Ascending aorta (tissue), 2 donors: Measurements from ENCODE around the gene CALM1. TPM values are rescaled to one million over a fixed set of nuclear protein-coding genes. Genes with fewer than 3 reads are reported as not detected.

ENCODE experiments used
- DNase-seq, 2 donors: peaks; one replicate each; pipeline ENCODE4 v3.0.0-alpha.2; 2019; ENCODE audit warnings: low spot score in 2 of 2
- H3K27ac ChIP-seq, 2 donors: fragments of 200-600 bp; sonication (generic); one replicate each; pipeline ENCODE4 v1.5.1; 2016 to 2017; ENCODE audit warnings: mild to moderate bottlenecking in 1 of 2
- H3K27me3 ChIP-seq: fragments of 200-600 bp; sonication (generic); one replicate; pipeline ENCODE4 v1.5.1; 2017
- H3K36me3 ChIP-seq, 2 donors: fragments of 200-600 bp; sonication (generic); one replicate each; pipeline ENCODE4 v1.5.1; 2016
- H3K4me1 ChIP-seq, 2 donors: fragments of 200-600 bp; sonication (generic); one replicate each; pipeline ENCODE4 v1.5.1; 2016 to 2017; ENCODE audit warnings: mild to moderate bottlenecking in 1 of 2
- H3K4me3 ChIP-seq, 2 donors: fragments of 200-600 bp; sonication (generic); one replicate each; pipeline ENCODE4 v1.5.1; 2016 to 2017; ENCODE audit warnings: mild to moderate bottlenecking in 1 of 2
- H3K9me3 ChIP-seq, 2 donors: fragments of 200-600 bp; sonication (generic); one replicate each; pipeline ENCODE4 v1.5.1; 2016
- intact Hi-C: fragments of 100-400 bp; cut with DNase I; formaldehyde crosslinking; loops from one replicate; pipeline ENCODE4 v1.15.1; 2023
- total RNA-seq: library from RNA; depleted of rRNA; stranded (reverse); fragments of >200 nt; gene quantifications from one replicate; pipeline ENCODE4 v1.1.0, GENCODE V29; 2016
- TF ChIP-seq, protein P1 (sequence below), 3 experiments: fragments of 200-600 bp in 2 of 3; fragments of 450-650 bp in 1 of 3; sonication (generic) in 2 of 3; IDR thresholded peaks; one replicate each; pipeline ENCODE4 v1.5.1; 2016 to 2019; ENCODE audit warnings: antibody characterized with exemption in 3 of 3, mild to moderate bottlenecking in 1 of 3, moderate library complexity in 1 of 3

CALM1 gene
- total RNA-seq, 1 donor from 2014 or later = 178 TPM

DNA sequence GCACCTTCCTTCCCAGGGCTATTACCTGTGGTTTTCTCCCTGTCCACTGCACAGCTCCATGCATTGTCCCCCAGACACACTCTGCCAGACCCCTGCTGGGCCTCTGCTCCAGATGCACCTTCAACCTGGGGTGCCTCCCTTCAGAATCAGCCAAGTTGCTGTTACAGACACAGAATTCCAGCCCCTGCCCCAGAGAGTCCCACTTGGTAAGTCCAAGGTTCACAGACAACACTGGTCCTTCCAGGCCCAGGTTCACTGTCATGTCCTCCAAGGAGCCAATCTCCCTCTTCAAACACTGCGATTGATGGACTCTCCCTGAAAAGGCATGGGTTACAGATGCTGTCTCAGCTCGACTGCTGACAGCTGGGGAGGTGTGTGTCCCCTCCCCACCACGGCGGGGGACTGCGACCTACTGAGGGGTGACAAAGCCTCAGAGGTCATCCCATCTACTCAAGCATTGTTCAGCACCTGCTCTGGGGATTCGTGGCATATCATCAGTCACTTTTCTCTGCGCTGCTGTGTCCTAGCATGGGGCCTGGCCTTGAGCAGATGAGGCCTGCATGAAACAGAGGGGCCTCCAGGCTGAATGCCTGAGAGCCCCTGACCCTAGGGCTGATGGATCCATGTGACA lies 24.3 kb downstream of the CALM1 start:
- no peaks in the 10 kb centered on the region for H3K27me3 ChIP-seq
- no peak overlapping the region for H3K27ac ChIP-seq
- no peak for DNase-seq
- peaks cover 0 to 13% of the 10 kb centered on the region in 2 donors for H3K4me1 ChIP-seq
- H3K9me3 ChIP-seq = no peaks in the 10 kb centered on the region
- no peaks in the 10 kb centered on the region for H3K36me3 ChIP-seq
- intact Hi-C loops = no loop called here
- TF ChIP-seq, protein P1, sequence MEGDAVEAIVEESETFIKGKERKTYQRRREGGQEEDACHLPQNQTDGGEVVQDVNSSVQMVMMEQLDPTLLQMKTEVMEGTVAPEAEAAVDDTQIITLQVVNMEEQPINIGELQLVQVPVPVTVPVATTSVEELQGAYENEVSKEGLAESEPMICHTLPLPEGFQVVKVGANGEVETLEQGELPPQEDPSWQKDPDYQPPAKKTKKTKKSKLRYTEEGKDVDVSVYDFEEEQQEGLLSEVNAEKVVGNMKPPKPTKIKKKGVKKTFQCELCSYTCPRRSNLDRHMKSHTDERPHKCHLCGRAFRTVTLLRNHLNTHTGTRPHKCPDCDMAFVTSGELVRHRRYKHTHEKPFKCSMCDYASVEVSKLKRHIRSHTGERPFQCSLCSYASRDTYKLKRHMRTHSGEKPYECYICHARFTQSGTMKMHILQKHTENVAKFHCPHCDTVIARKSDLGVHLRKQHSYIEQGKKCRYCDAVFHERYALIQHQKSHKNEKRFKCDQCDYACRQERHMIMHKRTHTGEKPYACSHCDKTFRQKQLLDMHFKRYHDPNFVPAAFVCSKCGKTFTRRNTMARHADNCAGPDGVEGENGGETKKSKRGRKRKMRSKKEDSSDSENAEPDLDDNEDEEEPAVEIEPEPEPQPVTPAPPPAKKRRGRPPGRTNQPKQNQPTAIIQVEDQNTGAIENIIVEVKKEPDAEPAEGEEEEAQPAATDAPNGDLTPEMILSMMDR (IDR thresholded peaks at IDR 0.05) = no peak
- H3K4me3 ChIP-seq = no peak overlapping the region

DNA sequence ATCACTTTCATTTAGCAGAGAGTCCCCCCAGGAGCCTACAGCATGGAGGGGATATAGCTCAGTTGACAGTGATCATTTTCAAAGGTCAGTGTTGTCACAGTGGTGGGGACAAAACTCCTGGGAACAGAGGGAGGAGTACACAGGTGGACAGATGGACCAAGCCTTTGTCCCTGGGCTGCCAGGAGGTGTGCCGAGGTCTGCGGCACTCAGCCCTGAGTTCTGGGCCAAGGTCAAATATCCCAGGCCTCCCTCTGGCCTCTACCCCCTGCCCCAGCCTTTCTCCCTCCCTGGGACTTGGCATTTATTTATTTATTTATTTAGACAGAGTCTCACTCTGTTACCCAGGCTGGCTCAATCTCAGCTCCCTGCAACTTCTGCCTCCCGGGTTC lies 24.8 kb downstream of the CALM1 start:
- H3K4me3 ChIP-seq = no peak overlapping the region

DNA sequence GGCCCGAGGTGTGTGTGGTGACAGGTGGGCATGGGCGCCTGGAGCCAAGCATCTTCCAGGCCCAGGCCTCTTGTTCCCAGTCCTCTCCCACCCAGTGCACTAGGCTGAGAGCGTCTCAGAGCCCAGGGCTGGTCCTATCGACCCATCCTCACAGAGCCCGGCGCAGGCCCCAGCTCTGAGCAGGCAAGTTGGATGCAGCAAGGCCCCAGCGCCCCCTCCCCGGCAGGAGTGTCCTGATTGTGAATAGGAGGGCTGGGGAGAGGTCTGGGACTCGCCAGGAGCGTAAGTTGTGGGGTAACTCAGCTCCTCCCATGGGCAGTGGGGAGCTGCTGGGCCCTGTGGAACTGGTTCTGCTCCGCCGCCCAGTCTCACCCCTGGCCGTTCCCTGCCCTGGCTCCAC lies 26.3 kb downstream of the CALM1 start:
- DNase-seq = no peak
- H3K4me3 ChIP-seq = no peak overlapping the region
- TF ChIP-seq, protein P1 (IDR thresholded peaks at IDR 0.05) = no peak
- no peaks in the 10 kb centered on the region for H3K36me3 ChIP-seq
- H3K4me1 ChIP-seq = peaks cover 0 to 13% of the 10 kb centered on the region in 2 donors
- intact Hi-C loops = no loop called here
- H3K27ac ChIP-seq = no peak overlapping the region
- no peaks in the 10 kb centered on the region for H3K9me3 ChIP-seq
- H3K27me3 ChIP-seq = no peaks in the 10 kb centered on the region

More for the DNA sequence above, 24.8 kb downstream of the CALM1 start:
- H3K27ac ChIP-seq = no peak overlapping the region
- H3K36me3 ChIP-seq = no peaks in the 10 kb centered on the region
- DNase-seq = no peak
- H3K4me1 ChIP-seq = peaks cover 0 to 13% of the 10 kb centered on the region in 2 donors
- TF ChIP-seq, protein P1 (IDR thresholded peaks at IDR 0.05) = no peak
- intact Hi-C loops = no loop called here
- no peaks in the 10 kb centered on the region for H3K27me3 ChIP-seq
- no peaks in the 10 kb centered on the region for H3K9me3 ChIP-seq

DNA sequence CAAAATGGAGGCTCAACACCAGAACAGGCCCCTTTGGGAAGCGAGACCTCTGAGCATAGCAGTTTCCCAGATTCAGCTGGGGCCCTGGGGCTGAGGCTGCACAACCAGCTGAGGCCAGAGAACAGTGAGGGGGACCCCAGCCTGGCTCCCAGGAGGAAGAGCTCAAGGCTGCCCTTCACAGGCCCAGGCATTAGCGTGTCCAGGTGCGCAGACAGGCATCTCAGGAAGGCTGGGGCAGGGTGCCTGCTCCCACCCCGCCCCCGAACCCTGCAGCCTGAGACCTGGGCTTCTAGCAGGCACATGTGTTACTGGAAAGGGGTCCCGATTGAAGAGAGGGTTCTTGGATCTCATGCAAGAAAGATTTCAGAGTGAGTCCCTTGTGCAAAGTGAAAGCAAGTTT lies 27.2 kb downstream of the CALM1 start:
- TF ChIP-seq, protein P1 (IDR thresholded peaks at IDR 0.05) = no peak
- Histone ChIP-seq H3K4me1 (peaks cover 0 to 8% of the 10 kb centered on the region in 2 donors), H3K4me3 (no peak overlapping the region), H3K27me3 (no peaks in the 10 kb centered on the region), H3K36me3 (no peaks in the 10 kb centered on the region), H3K27ac (no peak overlapping the region), H3K9me3 (no peaks in the 10 kb centered on the region)
- intact Hi-C loops = no loop called here
- no peak for DNase-seq

DNA sequence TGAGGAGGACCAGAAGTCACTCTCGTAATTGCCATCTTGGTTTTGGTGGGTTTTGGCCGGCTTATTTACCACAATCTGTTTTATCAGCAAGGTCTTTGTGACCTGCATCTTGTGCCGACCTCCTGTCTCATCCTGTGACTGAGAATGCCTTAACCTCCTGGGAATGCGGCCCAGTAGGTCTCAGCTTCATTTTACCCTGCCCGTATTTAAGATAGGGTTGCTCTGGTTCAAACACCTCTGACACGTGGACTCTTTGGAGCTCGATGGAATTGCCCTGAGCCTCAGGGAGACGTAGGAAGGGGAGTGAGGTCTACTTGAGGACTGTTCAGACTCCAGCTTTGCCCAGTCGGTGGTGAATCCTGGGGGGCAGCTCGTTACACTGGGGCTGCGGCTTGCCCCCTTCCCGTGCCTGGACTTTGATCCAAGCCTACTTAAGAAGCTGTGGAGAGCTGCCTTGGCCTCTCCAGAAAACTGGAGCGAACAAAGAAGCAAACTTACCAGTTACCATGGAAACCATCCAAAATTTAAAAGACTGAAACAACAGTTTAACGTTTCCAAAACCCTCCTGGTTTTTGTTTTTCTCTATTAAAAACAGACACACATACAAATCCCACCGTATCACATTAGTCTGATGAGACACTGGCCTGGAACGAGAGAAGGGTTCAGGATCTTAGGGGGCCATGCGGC lies 28.0 kb downstream of the CALM1 start:
- peaks cover 0 to under 1% of the 10 kb centered on the region in 2 donors for H3K4me1 ChIP-seq
- no peak overlapping the region for H3K4me3 ChIP-seq
- intact Hi-C loops = no loop called here
- no peak for DNase-seq
- TF ChIP-seq, protein P1 (IDR thresholded peaks at IDR 0.05) = no peak
- no peaks in the 10 kb centered on the region for H3K27me3 ChIP-seq
- H3K36me3 ChIP-seq = no peaks in the 10 kb centered on the region
- H3K9me3 ChIP-seq = no peaks in the 10 kb centered on the region
- H3K27ac ChIP-seq = no peak overlapping the region
